CD4-positive, alpha-beta T cell treated with Interleukin-12 subunit alpha and Interleukin-12 subunit beta, for 1 hour (primary cell): ENCODE results near the gene GRPEL2.
"Not testable (repeated sequence)": the region's sequence is repeated elsewhere in the genome, so short reads cannot be mapped to it uniquely, and the experiment has no call there.

Source experiments
- DNase-seq: peaks from one replicate; pipeline ENCODE4 v3.0.0-alpha.2; 2020

The GRPEL2 gene

GRCh38 chr5:149379177-149379761, 34.0 kb downstream of the GRPEL2 start, which contains the start of gene IL17B:
Gene IL17B (minus strand): TSS chr5:149379292. CDS start chr5:149379225, 67 bp downstream.
- DNase-seq, result no peak

GRCh38 chr5:149379818-149380374, 34.6 kb downstream of the GRPEL2 start:
- DNase-seq, result no peak

- DNase-seq, result no peak
These were observed 35.3 kb downstream of the GRPEL2 start for GRCh38 chr5:149380466-149381121.

GRCh38 chr5:149381261-149381985, 36.1 kb downstream of the GRPEL2 start:
- DNase-seq, result no peak

GRCh38 chr5:149381986-149382338, 36.7 kb downstream of the GRPEL2 start:
- peak; percentile 69 for DNase-seq

- DNase-seq, result no peak
These were observed 37.4 kb downstream of the GRPEL2 start for GRCh38 chr5:149382517-149383220.

- DNase-seq, result no peak
These were observed 38.1 kb downstream of the GRPEL2 start for GRCh38 chr5:149383399-149383798.

- DNase-seq, result no peak
These were observed 40.9 kb downstream of the GRPEL2 start for GRCh38 chr5:149386166-149386565.

GRCh38 chr5:149387081-149387631, 41.9 kb downstream of the GRPEL2 start:
- DNase-seq, result no peak

GRCh38 chr5:149387982-149388381, 42.7 kb downstream of the GRPEL2 start:
- no peak for DNase-seq

GRCh38 chr5:149388498-149389190, 43.3 kb downstream of the GRPEL2 start:
- no peak for DNase-seq

GRCh38 chr5:149389552-149390495, 44.5 kb downstream of the GRPEL2 start:
- no peak for DNase-seq

GRCh38 chr5:149391076-149391475, 45.8 kb downstream of the GRPEL2 start:
- not testable (repeated sequence) for DNase-seq

GRCh38 chr5:149391524-149391923, 46.2 kb downstream of the GRPEL2 start:
- no peak for DNase-seq

- no peak for DNase-seq
These were observed 47.4 kb downstream of the GRPEL2 start for GRCh38 chr5:149392718-149393117.

GRCh38 chr5:149394996-149395395, 49.7 kb downstream of the GRPEL2 start:
- not testable (repeated sequence) for DNase-seq

- DNase-seq, result no peak
These were observed 52.2 kb downstream of the GRPEL2 start for GRCh38 chr5:149397530-149397929.

- not testable (repeated sequence) for DNase-seq
These were observed 53.5 kb downstream of the GRPEL2 start for GRCh38 chr5:149398747-149399266.

- no peak for DNase-seq
These were observed 54.5 kb downstream of the GRPEL2 start for GRCh38 chr5:149399775-149400174.

GRCh38 chr5:149400304-149400703, 55.0 kb downstream of the GRPEL2 start:
- DNase-seq, result no peak

- DNase-seq, result no peak
These were observed 55.8 kb downstream of the GRPEL2 start for GRCh38 chr5:149401051-149401450.
